Stimulated activated CD4-positive, alpha-beta T cell treated with anti-CD3 and anti-CD28 coated beads, Interleukin-4, amount 100 ng/mL, for 1 hour (primary cell): ENCODE measurements around the gene RAP1GDS1.
"Not testable (repeated sequence)": the region's sequence is repeated elsewhere in the genome, so short reads cannot be mapped to it uniquely, and the experiment has no call there.

Experiments
- DNase-seq: peaks from one replicate; pipeline ENCODE4 v3.0.0-alpha.2; 2020

Gene RAP1GDS1

DNA sequence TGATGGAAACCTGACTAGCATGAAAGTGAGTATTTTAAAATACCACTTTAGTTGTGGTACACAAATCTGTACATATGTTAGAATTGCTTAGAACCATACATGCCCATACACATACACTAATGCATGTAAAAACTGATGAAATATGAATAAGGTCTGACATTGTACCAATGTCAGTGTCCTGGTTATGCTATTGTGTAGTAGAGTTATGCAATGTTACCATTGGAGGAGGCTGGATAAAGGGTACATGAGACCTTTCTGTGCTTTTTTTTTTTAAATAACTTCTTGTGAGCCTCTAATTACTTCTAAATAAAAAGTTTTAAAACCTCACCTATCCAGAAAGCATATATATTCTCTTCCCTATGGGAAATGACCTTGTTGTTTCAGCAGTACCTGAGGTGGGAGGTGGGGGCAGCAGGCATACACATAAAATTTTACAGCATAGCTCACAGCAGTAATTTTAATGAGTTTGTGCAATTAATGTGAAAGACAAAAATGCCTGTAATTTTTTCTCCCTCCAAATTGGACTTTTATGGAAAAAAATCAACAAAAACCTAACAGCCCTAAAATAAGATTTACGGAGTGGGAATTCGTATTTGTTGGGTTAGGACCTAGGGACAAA, 97.6 kb downstream of the RAP1GDS1 start:
- DNase-seq, result no peak

DNA sequence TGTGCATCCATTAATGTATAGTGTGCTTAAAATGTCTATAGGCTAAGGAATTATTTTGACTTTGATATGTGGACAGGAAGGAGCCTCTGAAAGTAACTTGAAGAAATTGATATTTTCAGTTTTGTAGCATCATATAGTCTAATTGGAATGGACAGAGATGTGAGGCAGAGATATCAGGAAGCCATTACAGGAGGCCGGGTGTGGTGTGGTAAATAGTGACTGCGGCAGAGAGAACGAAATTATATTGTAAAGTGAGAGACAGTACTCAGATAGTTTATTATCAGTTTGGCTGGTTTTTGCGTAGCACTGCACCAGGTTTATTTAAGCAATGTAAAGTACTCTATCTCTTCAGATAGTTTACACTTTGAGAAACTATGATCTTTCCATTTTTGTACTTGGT, 98.5 kb downstream of the RAP1GDS1 start:
- DNase-seq, result no peak

DNA sequence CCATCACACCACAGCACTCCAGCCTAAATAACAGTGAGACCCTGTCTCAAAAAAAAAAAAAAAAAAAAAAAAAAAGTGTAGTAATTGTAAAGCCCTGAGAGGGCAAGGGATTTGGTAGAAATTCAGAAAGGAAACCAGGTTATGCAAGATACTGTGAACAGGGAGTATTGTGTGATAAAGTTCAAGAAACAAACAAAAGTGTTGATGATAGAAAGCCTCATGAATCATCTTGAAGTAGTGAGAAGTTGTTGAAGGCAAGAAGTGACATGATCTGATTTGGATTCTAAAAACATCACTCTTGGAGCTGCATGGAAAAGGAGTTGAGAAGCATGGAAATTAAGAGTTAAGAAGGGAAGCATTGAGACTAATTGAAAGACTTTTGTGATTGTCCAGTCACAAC, 102.2 kb downstream of the RAP1GDS1 start:
- no peak for DNase-seq

DNA sequence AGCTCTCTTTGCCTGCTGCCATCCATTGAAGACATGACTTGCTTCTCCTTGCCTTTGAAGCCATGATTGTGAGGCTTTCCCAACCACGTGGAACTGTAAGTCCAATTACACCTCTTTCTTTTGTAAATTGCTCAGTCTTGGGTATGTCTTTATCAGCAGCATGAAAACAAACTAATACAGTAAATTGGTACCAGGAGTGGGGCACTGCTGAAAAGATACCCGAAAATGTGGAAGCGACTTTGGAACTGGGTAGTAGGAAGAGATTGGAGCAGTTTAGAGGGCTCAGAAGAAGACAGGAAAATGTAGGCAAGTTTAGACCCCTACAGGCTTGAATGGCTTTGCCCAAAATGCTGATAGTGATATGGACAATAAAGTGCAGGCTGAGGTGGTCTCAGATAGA, 105.1 kb downstream of the RAP1GDS1 start:
- not testable (repeated sequence) for DNase-seq

DNA sequence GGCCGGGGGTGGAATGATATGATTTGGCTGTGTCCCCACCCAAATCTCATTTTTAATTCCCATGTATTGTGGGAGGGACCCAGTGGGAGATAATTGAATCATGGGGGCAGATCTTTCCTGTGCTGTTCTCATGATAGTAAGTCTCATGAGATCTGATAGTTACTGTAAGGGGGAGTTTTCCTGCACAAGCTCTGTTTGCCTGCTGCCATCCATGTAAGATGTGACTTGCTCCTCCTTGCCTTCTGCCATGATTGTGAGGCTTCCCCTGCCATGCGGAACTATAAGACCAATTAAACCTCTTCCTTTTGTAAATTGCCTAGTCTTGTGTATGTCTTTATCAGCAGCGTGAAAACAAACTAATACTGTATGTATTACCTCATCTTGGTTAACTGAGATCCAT, 106.8 kb downstream of the RAP1GDS1 start:
- DNase-seq, result not testable (repeated sequence)

DNA sequence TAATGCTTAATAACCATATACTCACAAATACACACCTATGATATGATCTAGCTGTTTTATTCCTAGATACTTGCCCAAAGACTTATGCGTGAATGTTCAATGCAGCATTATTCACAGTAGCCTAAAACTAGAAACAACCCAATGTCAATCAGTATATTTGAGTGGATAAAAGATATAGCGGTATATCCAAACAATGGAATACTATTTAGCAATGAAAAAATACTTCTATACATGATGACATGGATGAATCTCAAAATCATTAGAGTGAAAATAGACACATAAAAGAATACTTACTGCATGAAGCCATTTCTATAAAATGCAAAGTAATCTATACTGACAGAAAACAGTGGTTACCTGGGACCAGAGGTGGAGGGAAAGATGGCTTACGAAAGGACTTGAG, 108.1 kb downstream of the RAP1GDS1 start:
- no peak for DNase-seq

DNA sequence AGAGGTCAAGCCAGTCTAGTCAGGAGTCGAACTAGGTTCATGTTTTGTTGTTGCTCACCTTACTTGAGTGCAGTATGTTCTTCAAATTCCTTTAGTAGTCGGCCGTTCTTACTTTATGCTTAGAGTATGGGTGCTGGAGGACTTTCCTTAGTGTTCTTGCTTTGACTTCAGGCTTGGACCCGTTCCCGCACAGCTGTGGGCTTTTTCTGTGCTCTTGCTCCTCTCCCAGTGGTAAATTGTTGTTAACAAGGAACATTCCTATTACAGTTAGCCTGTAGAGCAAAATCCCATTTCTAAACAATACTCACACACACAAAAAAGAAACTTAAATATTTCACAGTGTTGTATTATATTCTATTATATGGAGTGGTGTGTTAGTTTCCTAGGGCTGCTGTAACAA, 113.5 kb downstream of the RAP1GDS1 start:
- no peak for DNase-seq

DNA sequence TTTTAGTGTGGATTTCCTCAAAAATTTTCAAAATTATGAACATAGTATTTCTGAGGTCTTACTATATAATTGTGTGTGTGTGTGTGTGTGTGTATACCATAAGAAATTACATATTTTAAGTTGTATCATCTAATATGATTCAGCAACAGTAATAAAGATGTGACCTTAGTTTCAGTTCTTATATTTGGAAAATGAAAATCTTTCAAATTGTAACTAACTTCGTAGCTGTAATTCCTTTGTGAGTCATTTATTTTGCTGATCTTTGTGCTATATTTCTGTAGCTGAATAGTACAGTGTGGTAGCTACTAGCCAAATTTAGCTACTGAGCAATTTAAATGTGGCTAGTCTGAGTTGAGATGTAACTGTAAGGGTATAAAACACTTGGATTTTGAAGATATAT, 116.4 kb downstream of the RAP1GDS1 start:
- DNase-seq, result no peak

DNA sequence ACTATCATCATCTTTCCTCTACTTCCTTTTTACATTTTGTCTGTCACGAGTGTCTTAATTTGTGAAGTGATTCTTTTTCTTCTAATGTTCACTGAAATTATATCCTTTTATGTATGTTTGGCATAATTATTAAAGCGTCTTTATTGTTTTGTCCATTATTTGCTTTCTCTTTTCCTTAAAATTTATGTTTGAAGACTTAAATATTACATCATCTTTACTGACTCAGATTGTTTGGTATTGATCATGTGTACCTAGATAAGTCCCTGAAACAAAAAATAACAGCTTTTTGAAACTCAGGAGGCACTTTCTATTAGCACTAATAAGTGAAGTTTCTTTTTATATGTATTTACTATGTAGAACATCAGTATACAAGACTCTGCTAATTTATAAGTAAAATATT, 120.1 kb downstream of the RAP1GDS1 start:
- no peak for DNase-seq

DNA sequence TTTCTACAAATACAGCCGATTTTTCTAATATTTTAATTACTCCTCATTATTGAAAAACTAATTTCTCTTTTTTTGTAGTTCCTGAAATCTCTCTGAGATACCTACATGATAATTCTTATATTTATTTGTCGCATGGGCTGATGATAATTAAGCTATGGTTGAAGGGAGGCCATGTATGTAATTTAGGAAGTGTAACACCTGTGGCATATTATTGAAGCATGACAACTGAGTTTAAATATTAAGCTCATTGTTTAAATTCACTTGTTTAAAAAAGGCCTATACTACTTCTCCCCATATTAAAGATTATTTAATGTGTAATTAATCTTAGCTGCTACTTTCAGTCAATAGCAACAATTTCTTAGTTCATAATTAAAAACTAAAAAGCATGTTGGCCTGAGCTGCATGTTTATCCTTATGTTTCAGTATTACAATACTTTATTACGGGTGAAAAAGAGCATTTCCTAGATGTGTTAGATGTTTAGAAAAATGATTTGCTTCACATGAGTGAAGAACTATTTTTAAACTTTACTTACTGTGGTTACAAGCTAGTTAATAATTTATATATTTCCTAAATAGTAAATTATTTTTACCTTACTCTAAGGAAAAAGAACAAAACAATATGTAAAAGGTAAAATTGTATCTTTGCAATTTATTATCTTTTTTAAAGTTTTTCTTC, 122.4 kb downstream of the RAP1GDS1 start:
- DNase-seq, result no peak

DNA sequence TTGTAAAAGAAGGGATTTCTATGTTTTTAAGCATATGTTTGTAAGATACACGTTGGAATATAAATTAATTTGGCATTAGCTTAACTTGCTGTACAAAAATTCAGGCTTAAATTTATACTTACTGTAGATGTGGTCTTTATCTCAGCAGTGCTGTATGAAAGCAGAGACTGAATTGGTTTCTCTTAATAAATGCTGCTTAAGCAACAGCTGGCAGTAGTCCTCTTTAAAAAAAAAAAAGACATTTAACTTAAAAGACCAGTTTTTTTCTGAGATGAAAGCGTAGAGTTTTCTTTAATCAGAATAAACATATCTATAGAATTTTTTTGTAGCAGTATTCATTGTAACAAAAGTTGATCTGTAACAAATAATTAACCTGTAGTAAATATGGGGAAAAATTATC, 124.6 kb downstream of the RAP1GDS1 start:
- no peak for DNase-seq

DNA sequence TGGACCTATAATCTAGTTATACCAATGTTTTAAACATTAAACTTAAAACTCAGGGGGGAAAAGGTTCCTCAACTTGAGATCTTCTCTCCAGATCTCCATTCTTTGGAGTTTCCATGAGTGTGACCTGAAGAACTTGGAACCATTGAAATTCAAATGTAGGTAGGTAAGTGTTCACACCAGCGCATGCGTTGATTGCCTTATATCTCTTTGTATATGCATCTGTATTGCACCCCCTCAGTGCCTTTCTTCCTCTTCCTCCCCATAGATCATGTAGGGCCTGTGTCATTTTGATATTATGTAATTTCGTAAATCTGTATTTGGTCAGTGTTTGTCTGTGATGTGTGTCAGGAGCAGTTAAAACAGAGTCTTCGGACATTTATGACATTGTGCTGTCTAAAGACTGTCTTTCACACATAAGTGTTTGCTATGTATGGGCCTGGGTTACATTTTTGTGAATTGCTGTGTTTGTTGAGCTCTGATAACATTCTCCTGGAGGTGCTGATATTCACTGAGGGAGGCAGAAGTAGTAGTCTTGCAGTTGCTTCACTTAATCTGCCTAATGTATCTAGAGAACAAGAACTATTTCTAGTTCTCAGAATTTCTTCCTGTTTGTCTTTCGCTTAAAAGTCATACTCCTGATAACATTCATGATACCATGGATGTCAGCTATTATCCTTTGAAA, 126.3 kb downstream of the RAP1GDS1 start:
- DNase-seq, result no peak

DNA sequence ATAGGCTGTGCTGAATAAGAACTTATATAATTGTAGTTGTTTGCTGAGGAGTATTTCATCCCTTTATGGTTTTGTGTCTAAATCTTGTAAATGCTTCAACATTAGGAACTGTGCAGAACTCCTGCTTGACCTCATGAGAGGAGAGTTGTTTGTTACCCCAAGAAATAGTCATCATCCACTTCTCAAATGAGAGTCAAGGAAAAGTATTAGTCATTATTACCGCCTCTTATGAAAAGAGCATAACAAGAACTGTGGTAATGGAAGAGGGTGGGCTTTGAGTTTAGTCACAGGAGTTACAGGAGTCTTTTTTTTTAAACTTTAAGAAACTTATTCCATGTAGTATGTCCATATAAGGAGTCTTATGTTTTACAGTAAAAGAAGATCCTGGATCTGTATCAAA, 132.9 kb downstream of the RAP1GDS1 start:
- no peak for DNase-seq

DNA sequence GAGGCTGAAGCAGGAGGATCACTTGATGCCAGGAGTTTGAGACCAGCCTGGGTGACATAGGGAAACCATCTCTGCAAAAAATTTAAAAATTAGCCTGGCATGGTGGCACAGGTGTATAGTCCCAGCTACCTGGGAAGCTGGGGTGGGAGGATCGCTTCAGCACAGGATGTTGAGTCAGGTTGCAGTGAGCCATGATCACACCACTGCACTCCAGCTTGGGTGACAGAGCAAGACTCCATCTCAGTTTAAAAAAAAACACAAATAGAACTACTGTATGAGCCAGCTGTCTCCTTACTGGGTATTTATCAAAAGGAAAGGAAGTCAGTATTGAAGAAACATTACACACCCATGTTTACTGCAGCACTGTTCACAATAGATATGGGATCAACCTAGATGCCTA, 138.7 kb downstream of the RAP1GDS1 start:
- no peak for DNase-seq

DNA sequence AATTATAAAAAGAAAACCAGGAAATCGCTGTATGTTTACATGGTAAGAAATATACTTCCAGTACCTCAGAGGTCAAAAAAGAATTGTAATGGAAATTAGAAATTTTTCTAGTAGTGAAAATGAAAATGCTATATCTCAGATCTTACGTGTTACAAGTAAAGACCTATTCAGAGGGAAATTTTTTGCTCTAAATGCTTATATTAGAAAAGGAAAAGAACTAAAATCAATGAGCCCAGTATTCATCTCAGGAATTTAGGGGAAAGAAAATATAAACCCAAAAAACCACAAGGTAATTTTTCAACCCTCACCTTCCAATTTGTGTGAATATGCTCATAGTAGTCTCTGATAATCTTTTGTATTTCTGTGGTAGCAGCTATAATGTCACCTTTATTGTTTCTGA, 145.6 kb downstream of the RAP1GDS1 start:
- DNase-seq, result no peak

DNA sequence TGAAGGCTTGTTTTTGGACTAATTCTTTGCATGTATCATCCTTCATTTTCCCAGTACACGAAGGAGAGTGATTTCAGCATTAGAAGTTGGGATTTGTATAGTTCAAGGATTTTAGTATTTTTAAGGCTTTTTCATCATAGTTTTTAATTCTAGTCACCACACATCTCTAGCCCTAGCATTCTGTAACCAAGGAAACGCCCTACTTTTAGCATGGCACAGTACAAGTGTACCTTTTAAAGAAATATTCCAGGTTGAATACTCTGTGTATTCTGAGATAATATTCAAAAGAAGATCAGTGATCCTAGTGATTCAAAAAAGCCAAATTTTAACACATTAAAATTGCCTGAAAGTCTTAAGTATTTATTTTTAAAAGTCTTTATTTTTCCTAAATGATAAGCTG, 150.5 kb downstream of the RAP1GDS1 start:
- DNase-seq, result no peak

DNA sequence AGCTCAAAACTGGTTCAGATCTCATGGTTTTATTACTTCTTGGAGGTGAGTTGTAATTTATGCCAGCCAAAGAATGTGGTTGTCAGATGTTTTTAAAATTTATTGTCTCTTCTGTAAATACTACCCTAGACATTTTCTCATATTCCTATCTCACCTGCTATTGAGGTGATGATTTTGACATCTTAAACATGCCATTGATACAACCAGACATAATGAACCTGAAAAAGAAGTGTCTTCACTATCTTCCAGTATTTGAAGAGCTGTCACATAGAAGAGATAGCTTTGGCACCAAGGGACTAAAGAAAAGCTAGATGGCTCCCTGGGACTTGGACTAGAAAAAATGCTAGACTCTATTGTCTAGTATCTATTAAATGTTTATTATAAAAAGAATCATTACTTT, 155.7 kb downstream of the RAP1GDS1 start:
- DNase-seq, result no peak

DNA sequence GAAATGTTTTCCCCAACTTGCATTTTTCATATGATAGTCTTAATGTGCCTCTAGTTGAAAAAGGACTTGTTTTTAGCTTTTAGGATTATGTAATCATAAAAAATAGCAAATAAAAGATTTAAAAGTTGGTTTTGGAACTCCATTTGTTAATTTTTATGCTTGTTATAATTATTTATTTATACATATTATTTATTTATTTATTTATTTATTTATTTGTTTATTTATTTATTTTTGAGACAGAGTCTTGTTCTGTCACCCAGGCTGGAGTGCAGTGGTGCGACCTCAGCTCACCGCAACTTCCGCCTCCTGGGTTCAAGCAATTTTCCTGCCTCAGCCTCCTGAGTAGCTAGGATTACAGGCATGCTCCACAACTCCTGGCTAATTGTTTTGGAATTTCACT, 159.0 kb downstream of the RAP1GDS1 start:
- not testable (repeated sequence) for DNase-seq

DNA sequence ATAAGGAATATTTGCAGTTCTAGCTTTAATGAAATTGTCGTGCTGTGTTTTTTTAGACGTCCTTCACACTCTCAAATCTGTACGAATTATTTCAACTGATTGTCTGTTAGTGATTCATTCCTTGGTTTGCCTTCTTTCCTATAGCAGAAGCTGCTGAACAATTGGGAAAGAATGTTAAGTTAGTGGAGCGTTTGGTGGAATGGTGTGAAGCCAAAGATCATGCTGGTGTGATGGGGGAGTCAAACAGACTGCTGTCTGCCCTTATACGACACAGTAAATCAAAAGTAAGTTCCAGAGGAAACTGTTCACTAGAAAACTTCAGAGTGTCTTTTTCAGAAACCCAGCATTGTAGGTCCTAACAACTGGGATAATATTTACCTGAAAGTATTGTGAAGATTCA, 159.9 kb downstream of the RAP1GDS1 start:
- no peak for DNase-seq

DNA sequence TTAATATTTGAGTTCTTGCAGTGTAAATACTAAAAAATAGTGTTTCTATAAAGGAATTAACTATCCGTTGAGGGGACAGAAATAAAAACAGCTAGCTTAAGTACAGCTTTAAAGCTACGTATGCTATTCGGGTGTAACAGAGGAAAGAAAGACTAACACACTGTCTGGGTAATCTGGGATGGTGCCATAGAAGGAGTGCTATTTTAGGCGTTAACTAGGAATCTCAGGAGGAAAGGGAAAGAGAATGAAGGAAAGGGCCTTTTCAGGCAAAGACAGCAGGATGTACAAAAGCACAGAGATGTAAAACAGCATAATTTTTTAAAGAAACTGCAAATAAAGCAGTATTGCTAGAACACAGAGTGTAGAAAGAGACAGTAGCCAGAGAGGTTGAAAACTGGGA, 161.8 kb downstream of the RAP1GDS1 start:
- DNase-seq, result no peak

DNA sequence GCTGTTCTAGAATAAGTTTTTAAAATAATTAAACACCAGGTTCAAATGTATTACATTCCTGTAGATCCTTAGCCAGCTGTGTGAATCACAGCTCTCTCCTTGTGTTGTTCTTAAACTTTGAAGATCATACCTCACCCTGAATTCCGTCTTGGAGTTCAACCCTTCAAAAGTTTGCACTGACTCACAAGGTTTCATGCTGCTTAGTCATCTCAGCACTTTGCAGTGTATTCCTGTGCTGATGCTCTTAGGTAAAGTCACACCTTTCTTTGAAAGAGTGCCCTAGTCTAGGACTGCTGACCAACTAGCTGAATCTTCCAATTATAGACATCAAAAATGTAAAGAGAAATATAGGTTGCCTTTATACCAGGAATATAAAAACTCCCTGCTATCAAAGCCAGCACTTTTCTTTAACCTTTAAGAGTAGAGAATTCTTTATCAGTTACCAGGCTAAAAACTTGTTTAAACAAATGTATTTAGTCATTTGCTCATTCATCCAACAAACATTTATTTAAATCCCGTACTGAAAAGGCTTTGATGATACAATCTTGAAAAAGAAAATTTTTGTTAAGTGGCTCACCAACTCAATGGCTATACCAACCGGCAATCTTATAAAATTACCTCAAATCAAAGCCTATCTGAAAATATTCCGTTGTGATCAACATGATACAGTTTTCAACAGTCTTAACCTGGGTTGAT, 169.7 kb downstream of the RAP1GDS1 start:
- no peak for DNase-seq

DNA sequence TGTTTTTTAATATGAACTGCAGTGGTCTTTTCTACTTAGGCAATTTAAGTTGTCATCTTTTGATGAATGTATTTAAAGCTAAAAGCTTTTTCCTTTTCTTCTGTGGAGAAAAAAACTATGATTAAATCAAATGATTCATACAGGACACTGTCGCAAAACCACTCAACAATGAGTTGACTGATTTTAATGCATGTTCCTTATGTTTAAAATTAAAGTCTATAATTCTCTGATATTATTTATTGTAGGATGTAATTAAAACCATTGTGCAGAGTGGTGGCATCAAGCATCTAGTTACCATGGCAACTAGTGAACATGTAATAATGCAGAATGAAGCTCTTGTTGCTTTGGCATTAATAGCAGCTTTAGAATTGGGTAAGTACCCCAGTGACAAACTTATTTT, 172.5 kb downstream of the RAP1GDS1 start:
- DNase-seq, result no peak

DNA sequence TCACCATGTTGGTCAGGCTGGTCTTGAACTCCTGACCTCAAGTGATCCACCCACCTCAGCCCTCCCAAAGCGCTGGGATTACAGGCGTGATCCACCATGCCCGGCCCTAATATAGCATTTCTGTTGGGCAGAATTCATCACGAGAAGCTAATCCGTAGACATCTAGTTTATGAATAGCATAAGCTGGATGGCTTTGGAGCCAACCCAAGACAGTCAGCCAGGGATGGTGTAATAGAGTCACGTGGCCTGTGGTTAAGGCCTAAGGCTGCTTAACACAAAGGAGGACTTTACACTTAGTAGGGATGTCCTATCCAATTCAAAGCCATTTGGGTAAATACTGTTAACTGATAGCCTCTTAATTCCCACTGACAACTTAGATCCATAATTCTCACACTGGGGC, 173.6 kb downstream of the RAP1GDS1 start:
- DNase-seq, result no peak

DNA sequence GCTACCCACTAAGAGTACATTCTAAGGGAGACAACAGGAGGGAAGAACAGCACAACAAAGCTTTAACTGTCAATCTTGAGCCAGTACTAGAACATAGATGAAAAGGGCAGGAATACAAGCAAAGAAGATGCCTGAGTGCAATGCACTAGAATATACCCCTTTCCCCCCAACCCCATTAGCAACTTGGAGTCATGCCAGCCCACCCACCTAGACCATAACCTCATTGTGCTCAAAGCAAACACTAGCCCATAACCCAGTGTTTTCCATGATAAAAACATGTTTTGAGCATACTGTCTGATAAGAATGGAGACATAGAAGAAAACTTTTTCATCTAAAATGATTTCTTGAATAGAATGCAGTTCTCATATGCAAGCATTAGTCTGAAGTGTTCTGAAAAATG, 183.2 kb downstream of the RAP1GDS1 start:
- DNase-seq, result no peak
